HEK293 (cell line): ENCODE measurements around the gene LRRC23.

Experiments
- ELK4 ChIP-seq: IDR thresholded peaks from 2 replicates; pipeline ENCODE4 v1.6.1; 2011; ENCODE audit warnings: mild to moderate bottlenecking, low read depth, low read length, borderline replicate concordance
- HIC1 ChIP-seq: fragments of 450-650 bp; formaldehyde crosslinking; IDR thresholded peaks from 2 replicates; pipeline ENCODE4 v1.5.1; 2016; ENCODE audit warnings: missing biosample characterization, missing genetic modification characterization
- IKZF3 ChIP-seq: fragments of 450-650 bp; IDR thresholded peaks from 2 replicates; pipeline ENCODE4 v1.5.0; 2018; ENCODE audit warnings: missing biosample characterization, mild to moderate bottlenecking, missing genetic modification characterization, moderate library complexity
- PBX3 ChIP-seq: sonication (generic); formaldehyde crosslinking; IDR thresholded peaks from 2 replicates; pipeline ENCODE4 v1.8.1; 2022; ENCODE audit warnings: mild to moderate bottlenecking, moderate library complexity, missing genetic modification reagents
- REPIN1 ChIP-seq: fragments of 450-650 bp; formaldehyde crosslinking; IDR thresholded peaks from 2 replicates; pipeline ENCODE4 v1.5.1; 2017; ENCODE audit warnings: missing biosample characterization, missing genetic modification characterization, low read depth
- SCRT2 ChIP-seq: fragments of 450-650 bp; formaldehyde crosslinking; IDR thresholded peaks from 2 replicates; pipeline ENCODE4 v1.5.1; 2016; ENCODE audit warnings: missing biosample characterization, missing genetic modification characterization
- YY2 ChIP-seq: fragments of 450-650 bp; formaldehyde crosslinking; IDR thresholded peaks from 2 replicates; pipeline ENCODE4 v1.5.1; 2016; ENCODE audit warnings: missing biosample characterization, missing genetic modification characterization
- ZBTB1 ChIP-seq: fragments of 450-650 bp; formaldehyde crosslinking; IDR thresholded peaks from 2 replicates; pipeline ENCODE4 v1.5.1; 2016; ENCODE audit warnings: missing biosample characterization, missing genetic modification characterization
- ZBTB26 ChIP-seq: fragments of 450-650 bp; formaldehyde crosslinking; optimal IDR thresholded peaks from 2 replicates; pipeline ENCODE3; 2016; ENCODE audit warnings: missing biosample characterization, mild to moderate bottlenecking, missing genetic modification characterization
- ZBTB6 ChIP-seq: fragments of 450-650 bp; formaldehyde crosslinking; IDR thresholded peaks from 2 replicates; pipeline ENCODE4 v1.5.1; 2017; ENCODE audit warnings: missing biosample characterization, missing genetic modification characterization
- ZBTB8A ChIP-seq: fragments of 450-650 bp; formaldehyde crosslinking; IDR thresholded peaks from 2 replicates; pipeline ENCODE4 v1.5.1; 2016; ENCODE audit warnings: missing biosample characterization, missing genetic modification characterization
- ZFP41 ChIP-seq: fragments of 450-650 bp; formaldehyde crosslinking; IDR thresholded peaks from 2 replicates; pipeline ENCODE4 v1.5.1; 2016; ENCODE audit warnings: missing biosample characterization, missing genetic modification characterization, borderline replicate concordance
- ZNF138 ChIP-seq: fragments of 450-650 bp; formaldehyde crosslinking; IDR thresholded peaks from 2 replicates; pipeline ENCODE4 v1.5.1; 2016; ENCODE audit warnings: missing biosample characterization, missing genetic modification characterization, borderline replicate concordance
- ZNF140 ChIP-seq: fragments of 450-650 bp; formaldehyde crosslinking; IDR thresholded peaks from 2 replicates; pipeline ENCODE4 v1.5.1; 2016; ENCODE audit warnings: missing biosample characterization, missing genetic modification characterization
- ZNF202 ChIP-seq: fragments of 450-650 bp; formaldehyde crosslinking; IDR thresholded peaks from 2 replicates; pipeline ENCODE4 v1.5.1; 2016; ENCODE audit warnings: missing biosample characterization, missing genetic modification characterization, borderline replicate concordance
- ZNF248 ChIP-seq: fragments of 450-650 bp; formaldehyde crosslinking; IDR thresholded peaks from 2 replicates; pipeline ENCODE4 v1.5.1; 2017; ENCODE audit warnings: missing biosample characterization, missing genetic modification characterization
- ZNF302 ChIP-seq: fragments of 450-650 bp; formaldehyde crosslinking; IDR thresholded peaks from 2 replicates; pipeline ENCODE4 v1.5.1; 2016; ENCODE audit warnings: missing biosample characterization, missing genetic modification characterization, low read depth
- ZNF391 ChIP-seq: fragments of 450-650 bp; formaldehyde crosslinking; IDR thresholded peaks from 2 replicates; pipeline ENCODE4 v1.5.1; 2016; ENCODE audit warnings: low read depth, missing biosample characterization, missing genetic modification characterization, borderline replicate concordance
- ZNF416 ChIP-seq: fragments of 450-650 bp; formaldehyde crosslinking; IDR thresholded peaks from 2 replicates; pipeline ENCODE4 v1.5.1; 2016; ENCODE audit warnings: missing biosample characterization, missing genetic modification characterization
- ZNF510 ChIP-seq: fragments of 450-650 bp; formaldehyde crosslinking; IDR thresholded peaks from 2 replicates; pipeline ENCODE4 v1.5.1; 2018; ENCODE audit warnings: mild to moderate bottlenecking, missing genetic modification characterization, missing biosample characterization; ENCODE audit not compliant: insufficient replicate concordance
- ZNF521 ChIP-seq: fragments of 450-650 bp; formaldehyde crosslinking; IDR thresholded peaks from 2 replicates; pipeline ENCODE4 v1.5.1; 2017; ENCODE audit warnings: missing biosample characterization, mild to moderate bottlenecking, missing genetic modification characterization
- ZNF529 ChIP-seq: fragments of 450-650 bp; formaldehyde crosslinking; IDR thresholded peaks from 2 replicates; pipeline ENCODE4 v1.5.1; 2017; ENCODE audit warnings: missing genetic modification characterization, missing biosample characterization; ENCODE audit not compliant: insufficient replicate concordance
- ZNF555 ChIP-seq: fragments of 450-650 bp; formaldehyde crosslinking; conservative IDR thresholded peaks from 2 replicates; pipeline ENCODE4 v1.5.1; 2017; ENCODE audit warnings: missing biosample characterization, mild to moderate bottlenecking, missing genetic modification characterization, inconsistent platforms
- ZNF623 ChIP-seq: fragments of 450-650 bp; formaldehyde crosslinking; IDR thresholded peaks from 2 replicates; pipeline ENCODE4 v1.5.1; 2016; ENCODE audit warnings: missing biosample characterization, missing genetic modification characterization
- ZNF629 ChIP-seq: fragments of 450-650 bp; formaldehyde crosslinking; IDR thresholded peaks from 2 replicates; pipeline ENCODE4 v1.5.1; 2017; ENCODE audit warnings: missing biosample characterization, missing genetic modification characterization
- ZNF658 ChIP-seq: fragments of 450-650 bp; formaldehyde crosslinking; IDR thresholded peaks from 2 replicates; pipeline ENCODE4; 2016; ENCODE audit warnings: missing biosample characterization, missing genetic modification characterization
- ZNF664 ChIP-seq: fragments of 450-650 bp; formaldehyde crosslinking; IDR thresholded peaks from 2 replicates; pipeline ENCODE4 v1.5.1; 2016; ENCODE audit warnings: missing biosample characterization, missing genetic modification characterization
- ZNF677 ChIP-seq: fragments of 450-650 bp; IDR thresholded peaks from 2 replicates; pipeline ENCODE4 v1.5.0; 2018; ENCODE audit warnings: missing biosample characterization, mild to moderate bottlenecking, missing genetic modification characterization, moderate library complexity
- ZNF747 ChIP-seq: fragments of 450-650 bp; formaldehyde crosslinking; IDR thresholded peaks from 2 replicates; pipeline ENCODE4 v1.5.1; 2016; ENCODE audit warnings: missing biosample characterization, missing genetic modification characterization
- ZNF785 ChIP-seq: fragments of 450-650 bp; formaldehyde crosslinking; IDR thresholded peaks from 2 replicates; pipeline ENCODE4 v1.5.1; 2016; ENCODE audit warnings: missing biosample characterization, missing genetic modification characterization
- ZSCAN30 ChIP-seq: fragments of 450-650 bp; IDR thresholded peaks from 2 replicates; pipeline ENCODE4 v1.5.1; 2018; ENCODE audit warnings: missing biosample characterization, mild to moderate bottlenecking, missing genetic modification characterization, moderate library complexity

The LRRC23 gene

GRCh38 chr12:6914246-6914946, 9.8 kb downstream of the LRRC23 start, which contains the start of gene ENO2 (continued):
- no peak for TF ChIP-seq ELK4
- 0 out of 2 replicates have a peak, but pooled peaks have one; percentile 7 for TF ChIP-seq ZBTB6 (tag by site-specific recombination)
- TF ChIP-seq ZNF664 (tag by site-specific recombination): no peak
- TF ChIP-seq IKZF3 (tag by site-specific recombination): no peak
- no peak for TF ChIP-seq ZNF658 (tag by site-specific recombination)
- TF ChIP-seq ZNF677 (tag by site-specific recombination): no peak
- TF ChIP-seq PBX3: no peak
- no peak for TF ChIP-seq REPIN1 (tag by site-specific recombination)
- no peak for TF ChIP-seq ZNF785 (tag by site-specific recombination)
- TF ChIP-seq ZNF138: no peak
- no peak for TF ChIP-seq ZSCAN30 (tag by site-specific recombination)
- TF ChIP-seq ZNF529: no peak
- TF ChIP-seq ZBTB8A: peak; percentile 98
- TF ChIP-seq ZBTB1 (tag by site-specific recombination): no peak
- no peak for TF ChIP-seq ZNF555 (tag by site-specific recombination)
- no peak for TF ChIP-seq SCRT2 (tag by site-specific recombination)
- TF ChIP-seq ZNF140 (tag by site-specific recombination): no peak
- TF ChIP-seq ZNF623 (tag by site-specific recombination): no peak
- no peak for TF ChIP-seq ZNF747
- no peak for TF ChIP-seq ZNF302 (tag by site-specific recombination)
- no peak for TF ChIP-seq ZNF202 (tag by site-specific recombination)
- 0 out of 2 replicates have a peak, but pooled peaks have one; percentile 42 for TF ChIP-seq ZNF391 (tag by site-specific recombination)
- TF ChIP-seq ZBTB26 (tag by site-specific recombination): peak; percentile 84
- TF ChIP-seq ZNF510 (tag by site-specific recombination): no peak
- no peak for TF ChIP-seq ZNF416 (tag by site-specific recombination)
- TF ChIP-seq ZNF248: no peak
- TF ChIP-seq ZNF521: no peak
- TF ChIP-seq HIC1 (tag by site-specific recombination): peak; percentile 39; the same call in 1 of the 2 replicates
- TF ChIP-seq ZFP41 (tag by site-specific recombination): no peak
- TF ChIP-seq ZNF629: 0 out of 2 replicates have a peak, but pooled peaks have one; percentile 30
- TF ChIP-seq YY2 (tag by site-specific recombination): peak; percentile 59
